GM18870 (cell line): Measurements from ENCODE around the gene PI4KA.
"Not testable (repeated sequence)": the region's sequence is repeated elsewhere in the genome, so short reads cannot be mapped to it uniquely, and the experiment has no call there.

Experiments
- ATAC-seq: cut with Tn5 transposase; IDR thresholded peaks from one replicate; pipeline ENCODE4 v1.9.1; 2021; ENCODE audit warnings: moderate library complexity; ENCODE audit not compliant: unreplicated experiment

Gene PI4KA

DNA sequence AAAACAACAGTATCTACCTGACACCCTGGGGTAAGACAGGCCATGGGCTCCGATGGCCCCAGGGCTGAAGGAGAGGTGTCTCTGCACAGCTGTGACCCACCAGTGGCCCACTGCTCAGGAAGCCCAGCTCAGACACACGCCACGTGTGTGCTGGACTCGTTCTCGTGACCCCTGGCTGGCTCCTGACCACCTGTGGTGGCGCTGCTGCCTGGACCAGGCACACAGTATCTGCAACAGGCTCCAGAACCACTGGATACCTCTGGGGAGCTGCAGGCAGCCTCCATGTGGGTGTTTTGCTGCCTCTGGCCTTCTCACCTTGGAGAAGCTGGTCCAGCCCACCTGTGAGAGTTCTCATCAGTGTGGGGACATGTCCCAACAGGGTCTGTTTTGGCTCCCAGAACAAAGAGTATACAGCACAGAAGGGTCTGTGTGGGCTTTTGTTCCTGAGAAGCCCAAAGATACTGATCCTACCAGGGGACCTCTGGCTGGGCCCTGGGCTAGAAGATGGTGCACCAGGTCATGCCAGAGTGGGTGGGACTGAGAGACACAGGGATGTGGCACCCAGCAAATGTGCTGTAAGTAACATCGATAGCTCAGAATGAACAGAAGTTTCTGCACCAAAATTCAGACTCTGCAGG lies 106.4 kb downstream of the PI4KA start:
- no peak for ATAC-seq

GRCh38 chr22:20751185-20751851 lies 107.3 kb downstream of the PI4KA start:
- no peak for ATAC-seq

DNA sequence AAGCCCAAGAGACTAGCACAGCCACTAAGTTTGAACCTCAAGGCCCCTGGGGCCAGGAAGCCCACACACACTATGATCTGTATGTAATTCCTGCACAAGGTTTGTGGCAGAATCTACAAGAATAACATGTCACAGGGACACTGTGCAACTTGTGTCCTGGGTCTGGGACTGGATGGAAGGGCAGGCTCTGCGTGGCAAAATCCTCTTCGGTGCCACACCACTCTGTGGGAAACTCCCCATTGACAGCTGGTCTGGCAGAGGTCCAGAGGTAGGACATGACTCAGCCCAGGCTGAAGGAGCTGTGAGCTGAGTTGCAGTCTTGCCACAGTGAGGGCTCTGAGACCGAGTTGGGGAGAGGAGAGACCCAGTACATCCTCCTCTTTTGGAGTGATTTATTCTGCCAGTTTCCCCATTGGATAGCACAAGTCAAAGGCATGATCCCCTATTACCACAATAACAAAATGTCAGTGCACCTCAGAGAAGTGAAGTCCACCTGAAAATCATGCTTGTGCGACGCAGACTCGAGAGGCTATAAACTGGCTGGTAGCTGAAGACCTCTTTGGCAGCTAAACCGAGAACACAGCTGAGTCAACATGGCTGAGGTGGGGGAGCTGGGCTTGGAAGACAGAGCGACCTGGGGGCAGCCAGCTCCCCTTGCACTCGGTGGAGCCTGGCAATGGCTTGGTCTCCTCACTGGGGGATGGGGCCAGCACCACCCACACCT lies 108.0 kb downstream of the PI4KA start:
- no peak for ATAC-seq

- ATAC-seq, result no peak
Observed at GRCh38 chr22:20749453-20749852, 109.2 kb downstream of the PI4KA start.

DNA sequence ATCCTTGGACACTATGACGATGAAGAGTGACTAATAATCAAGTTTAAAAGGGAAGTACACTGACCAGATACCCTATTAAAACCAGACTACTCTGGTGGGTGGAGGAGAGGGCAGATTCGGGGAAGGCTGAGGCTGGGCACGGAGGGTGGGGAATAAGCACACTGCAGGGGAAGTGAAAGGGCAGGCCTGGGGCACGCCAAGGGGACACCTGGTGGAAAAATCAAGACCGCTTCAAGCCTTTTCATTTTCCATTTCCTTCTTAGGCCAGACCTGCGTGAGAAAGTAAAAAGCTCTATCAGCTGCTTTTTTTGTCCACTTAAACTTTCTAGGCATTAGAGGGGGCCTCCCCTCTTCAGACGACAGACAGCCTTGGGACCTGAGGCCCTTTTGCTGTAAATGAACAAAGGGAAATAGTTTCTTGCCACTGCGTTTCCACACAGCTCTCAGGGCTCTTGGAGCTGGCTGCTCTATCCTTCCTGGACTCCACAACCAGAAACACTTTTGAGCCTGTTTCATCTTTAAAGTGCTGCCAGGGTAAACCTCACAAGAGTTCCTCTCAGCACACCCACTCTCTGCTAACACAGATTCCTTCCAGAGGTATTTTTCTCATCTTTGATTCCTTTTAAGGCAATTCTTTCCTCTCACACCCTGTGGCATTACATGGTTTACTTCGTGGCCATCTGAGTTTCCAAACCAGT lies 109.7 kb downstream of the PI4KA start:
- ATAC-seq, result no peak

GRCh38 chr22:20748082-20748481 lies 110.5 kb downstream of the PI4KA start:
- no peak for ATAC-seq

- ATAC-seq, result no peak
Observed at GRCh38 chr22:20747223-20747622, 111.4 kb downstream of the PI4KA start.

DNA sequence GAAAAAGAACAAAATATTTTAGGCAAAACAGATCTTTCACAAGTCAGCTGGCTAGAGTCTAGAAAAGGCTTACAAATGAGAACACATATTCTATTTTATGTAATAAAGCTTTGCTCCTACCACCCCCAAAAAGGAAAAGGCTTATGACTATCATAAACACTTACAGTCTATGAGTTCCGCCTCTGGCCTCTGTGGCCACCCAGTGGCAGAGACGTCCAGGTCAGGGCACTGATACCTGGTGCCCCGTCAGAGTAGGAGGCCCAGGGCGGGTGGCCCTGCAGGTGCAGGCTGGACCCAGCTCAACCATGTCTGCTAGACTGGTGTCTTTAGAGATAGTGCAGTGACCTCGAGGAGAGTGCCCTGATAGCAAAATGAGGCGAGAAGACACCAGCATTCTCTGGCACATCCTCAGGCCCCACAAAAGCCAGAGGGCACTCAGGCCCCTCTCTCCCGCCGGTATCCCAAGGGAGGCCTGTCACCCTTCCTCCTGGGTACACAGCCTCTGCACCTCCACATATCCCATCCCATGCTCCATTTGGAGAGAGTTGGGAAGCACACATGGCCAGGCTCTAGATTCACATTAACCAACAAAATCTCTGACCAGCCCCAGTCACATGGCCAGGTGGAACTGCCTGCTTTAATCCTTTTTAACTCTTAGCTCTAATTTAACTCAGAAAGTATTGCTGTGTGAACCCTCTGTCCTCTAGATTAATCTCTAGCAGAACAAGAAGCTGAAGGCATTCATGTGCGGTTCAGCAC lies 112.0 kb downstream of the PI4KA start:
- no peak for ATAC-seq

- ATAC-seq, result no peak
Observed at GRCh38 chr22:20745119-20745518, 113.5 kb downstream of the PI4KA start.

GRCh38 chr22:20744456-20744855 lies 114.2 kb downstream of the PI4KA start:
- no peak for ATAC-seq

DNA sequence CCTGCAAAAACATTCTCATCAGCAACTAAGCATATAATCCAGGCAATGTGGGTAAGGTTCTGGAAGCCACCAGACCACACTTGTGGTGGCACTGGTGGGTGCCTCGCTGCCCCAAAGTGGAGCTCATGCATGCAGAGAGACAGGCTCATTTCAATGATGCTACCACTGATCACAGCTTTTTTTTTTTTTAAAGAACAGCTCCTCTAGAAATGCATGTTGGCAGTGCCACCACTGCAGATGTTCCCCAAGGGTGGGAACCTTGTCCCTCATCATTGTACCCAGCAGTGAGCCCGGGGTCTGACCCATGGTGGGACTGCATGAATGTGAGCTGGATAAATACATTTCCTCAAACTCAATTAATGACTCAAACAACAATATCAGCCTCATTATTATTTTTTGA lies 115.8 kb downstream of the PI4KA start:
- no peak for ATAC-seq

GRCh38 chr22:20741634-20742581 lies 116.7 kb downstream of the PI4KA start:
- ATAC-seq, result no peak

- no peak for ATAC-seq
Observed at GRCh38 chr22:20741008-20741633, 117.5 kb downstream of the PI4KA start.

DNA sequence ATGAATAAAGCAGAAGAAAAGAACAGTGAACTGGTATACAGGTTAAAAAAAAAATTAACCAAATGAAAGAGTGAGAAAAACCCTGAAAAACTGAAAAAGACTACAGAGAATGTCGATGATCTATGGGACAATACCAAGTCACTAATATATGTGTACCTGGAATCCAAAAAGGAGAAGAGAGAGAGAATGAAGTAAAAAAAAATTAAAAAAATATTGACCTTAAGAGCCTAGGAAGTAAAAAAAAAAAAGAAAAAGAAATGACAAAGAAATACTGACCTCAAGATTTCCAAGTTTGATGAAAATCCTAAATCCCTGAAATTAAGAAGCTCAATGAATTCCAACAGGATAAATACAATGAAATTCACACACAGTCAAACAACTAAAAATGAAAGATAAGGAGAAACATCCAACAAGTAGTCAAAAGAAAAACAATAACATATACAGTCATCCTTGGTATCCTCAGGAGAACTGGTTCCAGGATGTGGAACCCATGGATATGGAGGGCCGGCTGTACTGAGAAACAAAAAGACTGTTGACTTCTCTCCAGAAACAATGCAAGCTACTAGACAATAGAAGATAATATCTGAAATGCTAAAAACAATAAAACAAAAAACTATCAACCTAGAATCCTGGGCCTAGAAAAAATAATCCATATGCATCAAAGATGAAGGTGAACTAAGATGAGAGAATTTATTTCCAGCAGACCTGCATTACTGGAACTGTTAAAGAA lies 118.2 kb downstream of the PI4KA start:
- ATAC-seq, result no peak

DNA sequence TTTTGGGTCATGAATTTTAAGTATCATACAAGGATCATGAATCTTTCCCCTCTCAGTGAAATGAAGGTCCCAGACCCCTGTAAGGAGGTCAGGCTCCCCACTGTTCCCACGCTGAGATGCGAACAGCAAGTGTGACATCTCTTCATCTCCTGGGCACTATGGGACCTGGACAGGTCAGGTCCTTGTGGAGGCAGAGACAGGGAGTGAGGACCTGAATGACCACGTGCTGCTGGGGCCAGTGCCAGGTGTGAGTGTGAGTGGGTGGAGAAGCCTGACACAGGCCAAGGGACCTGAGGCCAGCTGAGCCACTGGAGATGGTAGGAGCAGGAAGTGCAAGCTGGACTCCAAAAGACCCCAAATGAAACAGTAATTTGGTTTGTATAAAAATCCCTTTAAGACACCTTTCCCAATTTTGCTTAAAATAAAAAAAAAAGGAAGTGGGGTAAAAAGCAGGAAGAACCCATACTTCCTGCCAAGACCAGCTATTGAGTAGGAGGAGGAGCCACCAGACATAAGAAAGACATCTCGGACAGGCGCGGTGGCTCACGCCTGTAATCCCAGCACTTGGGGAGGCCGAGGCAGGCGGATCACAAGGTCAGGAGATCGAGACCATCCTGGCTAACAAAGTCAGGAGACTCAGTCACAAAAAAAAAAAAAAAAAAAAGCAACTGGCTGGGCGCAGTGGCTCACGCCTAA lies 120.1 kb downstream of the PI4KA start:
- ATAC-seq, result no peak

- ATAC-seq, result not testable (repeated sequence)
Observed at GRCh38 chr22:20736891-20737290, 121.7 kb downstream of the PI4KA start.

DNA sequence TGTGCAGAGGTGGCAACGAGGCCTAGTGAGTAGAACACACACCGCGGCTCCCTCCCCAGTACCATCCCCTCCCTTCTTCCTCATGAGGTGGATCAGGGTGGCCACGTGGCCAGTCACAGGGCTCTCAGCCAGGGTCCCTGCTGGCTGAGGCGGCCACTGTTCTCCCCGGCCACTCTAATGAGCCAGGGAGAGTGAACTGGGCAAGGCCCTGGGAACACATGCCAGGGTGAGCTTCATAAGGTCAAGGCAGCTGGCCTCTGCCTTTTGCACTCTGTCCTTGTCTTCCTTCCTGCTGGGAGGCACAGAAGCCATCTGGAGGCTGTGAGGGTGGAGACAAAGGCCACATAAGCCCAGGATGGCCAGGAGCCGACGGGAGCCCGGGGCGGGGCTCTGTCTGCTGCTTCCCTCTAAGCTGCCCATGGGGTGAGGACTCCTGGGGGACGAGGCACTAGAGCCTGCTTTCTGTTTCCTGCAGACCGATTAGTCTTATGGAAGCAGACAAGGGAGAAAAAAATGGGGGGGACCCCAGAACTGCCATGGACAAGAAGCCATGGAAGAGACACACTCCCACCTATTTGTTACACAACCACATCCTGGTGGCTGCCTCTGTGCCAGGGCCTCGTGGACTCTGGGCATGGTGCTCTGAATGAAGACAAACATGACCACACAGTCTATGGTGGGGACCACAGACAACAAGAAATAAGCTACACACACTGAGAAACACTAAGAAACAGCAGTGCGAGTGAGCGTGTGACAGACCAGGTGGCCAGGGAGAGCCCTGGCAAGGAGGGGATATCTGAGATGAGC lies 123.1 kb downstream of the PI4KA start:
- not testable (repeated sequence) for ATAC-seq
